ENCODE results near the gene STRADB. TPM values are rescaled to one million over a fixed set of nuclear protein-coding genes. Genes with fewer than 3 reads are reported as not detected.
"Not testable (repeated sequence)": the region's sequence is repeated elsewhere in the genome, so short reads cannot be mapped to it uniquely, and the experiment has no call there.

STRADB gene
- polyA plus RNA-seq, 3 donors, result 6.9 to 25.6 (median 22.0) TPM

DNA sequence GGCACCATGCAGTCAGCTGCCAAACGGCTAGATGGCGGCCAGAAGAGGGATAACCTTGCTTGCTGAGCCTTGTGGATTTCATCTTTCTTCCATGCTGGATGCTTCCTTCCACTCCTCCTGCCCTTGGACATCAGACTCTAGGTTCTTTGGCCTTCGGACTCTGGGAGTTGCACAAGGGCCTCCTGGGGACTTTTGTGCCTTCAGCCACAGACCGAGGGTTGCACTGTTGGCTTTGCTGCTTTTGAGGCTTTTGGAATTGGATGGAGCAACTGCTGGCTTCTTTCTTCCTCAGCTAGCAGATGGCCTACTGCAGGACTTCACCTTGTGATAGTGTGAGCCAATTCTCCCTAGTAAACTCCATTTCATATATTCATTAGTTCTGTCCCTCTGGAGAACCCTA is 31.0 kb downstream of the STRADB start:
- DNase-seq, result no peak
- peaks cover 2 to 17% of the 10 kb centered on the region in 2 donors for H3K36me3 ChIP-seq (replicated peaks in 1 of 2; ENCODE audit: control insufficient read depth in 1 of 2, insufficient read depth in 2 of 2, low read length in 2 of 2)
- H3K4me3 Mint-ChIP-seq, result no peak overlapping the region
- H3K4me3 ChIP-seq (replicated peaks in 1 of 3; ENCODE audit: low read depth in 2 of 3, low read length in 3 of 3), result no peak overlapping the region
- no CpG with 5 or more reads among the region's 4 CpGs for WGBS (ENCODE audit: insufficient coverage)
- H3K4me1 ChIP-seq (ENCODE audit: control insufficient read depth in 1 of 2, insufficient read depth in 2 of 2, low read length in 2 of 2), result no peaks in the 10 kb centered on the region
- H3K27me3 Mint-ChIP-seq (ENCODE audit: low read depth in 3 of 3), result peaks cover 0 to 5% (median 0%) of the 10 kb centered on the region in 3 donors
- TF ChIP-seq, protein P1, sequence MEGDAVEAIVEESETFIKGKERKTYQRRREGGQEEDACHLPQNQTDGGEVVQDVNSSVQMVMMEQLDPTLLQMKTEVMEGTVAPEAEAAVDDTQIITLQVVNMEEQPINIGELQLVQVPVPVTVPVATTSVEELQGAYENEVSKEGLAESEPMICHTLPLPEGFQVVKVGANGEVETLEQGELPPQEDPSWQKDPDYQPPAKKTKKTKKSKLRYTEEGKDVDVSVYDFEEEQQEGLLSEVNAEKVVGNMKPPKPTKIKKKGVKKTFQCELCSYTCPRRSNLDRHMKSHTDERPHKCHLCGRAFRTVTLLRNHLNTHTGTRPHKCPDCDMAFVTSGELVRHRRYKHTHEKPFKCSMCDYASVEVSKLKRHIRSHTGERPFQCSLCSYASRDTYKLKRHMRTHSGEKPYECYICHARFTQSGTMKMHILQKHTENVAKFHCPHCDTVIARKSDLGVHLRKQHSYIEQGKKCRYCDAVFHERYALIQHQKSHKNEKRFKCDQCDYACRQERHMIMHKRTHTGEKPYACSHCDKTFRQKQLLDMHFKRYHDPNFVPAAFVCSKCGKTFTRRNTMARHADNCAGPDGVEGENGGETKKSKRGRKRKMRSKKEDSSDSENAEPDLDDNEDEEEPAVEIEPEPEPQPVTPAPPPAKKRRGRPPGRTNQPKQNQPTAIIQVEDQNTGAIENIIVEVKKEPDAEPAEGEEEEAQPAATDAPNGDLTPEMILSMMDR (IDR thresholded peaks at IDR 0.05), result no peak
- H3K27ac ChIP-seq (ENCODE audit: low read depth in 1 of 2, low read length in 2 of 2), result no peak overlapping the region
- no peaks in the 10 kb centered on the region for H4K20me1 ChIP-seq (ENCODE audit: insufficient read depth, low read length)
- no peaks in the 10 kb centered on the region for H3K4me1 Mint-ChIP-seq
- H3K9me3 ChIP-seq (replicated peaks in 1 of 2; ENCODE audit: control insufficient read depth in 1 of 2, insufficient read depth in 1 of 2, low read length in 2 of 2), result no peaks in the 10 kb centered on the region
- no peak overlapping the region for H3K27ac Mint-ChIP-seq
- intact Hi-C loops (cut with micrococcal nuclease), result no loop called here
- peaks cover 0 to 9% (median 0%) of the 10 kb centered on the region in 7 donors for H3K9me3 Mint-ChIP-seq
- H3K36me3 Mint-ChIP-seq, result peaks cover 18 to 20% of the 10 kb centered on the region in 2 donors
- no peaks in the 10 kb centered on the region for H3K79me2 ChIP-seq (ENCODE audit: insufficient read depth, low read length)
- H2AFZ ChIP-seq (ENCODE audit: insufficient read depth, low read depth, low read length, poor library complexity, severe bottlenecking), result no peak overlapping the region
- no peaks in the 10 kb centered on the region for H3K27me3 ChIP-seq (ENCODE audit: control insufficient read depth in 2 of 2, insufficient read depth in 2 of 2, low read length in 2 of 2)
- H3K4me2 ChIP-seq (replicated peaks; ENCODE audit: extremely low read depth, low read length, poor library complexity, severe bottlenecking), result no peak overlapping the region
- no peak overlapping the region for H3K9ac ChIP-seq (ENCODE audit: insufficient read depth, low read length, poor library complexity, severe bottlenecking)

DNA sequence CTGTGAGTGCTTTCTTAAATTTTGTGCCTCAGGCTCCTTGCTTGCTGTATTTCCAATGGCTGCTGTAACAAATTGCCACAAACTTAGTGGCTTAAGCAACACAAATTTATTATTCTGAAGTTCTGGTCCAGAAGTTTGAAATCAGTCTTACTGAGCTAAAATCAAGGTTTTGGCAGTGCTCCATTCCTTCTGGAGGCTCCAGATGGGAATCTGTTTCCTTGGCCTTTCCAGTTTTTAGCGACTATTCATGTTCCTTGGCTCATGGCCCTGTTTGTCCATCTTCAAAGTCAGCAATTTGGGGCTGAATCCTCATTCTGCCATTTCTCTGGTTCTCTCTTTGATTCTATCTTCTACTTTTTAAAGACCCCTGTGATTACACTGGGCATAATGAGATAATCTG is 31.8 kb downstream of the STRADB start:
- WGBS (ENCODE audit: insufficient coverage), result no CpG with 5 or more reads among the region's 1 CpG
- no peak overlapping the region for H3K4me3 Mint-ChIP-seq

DNA sequence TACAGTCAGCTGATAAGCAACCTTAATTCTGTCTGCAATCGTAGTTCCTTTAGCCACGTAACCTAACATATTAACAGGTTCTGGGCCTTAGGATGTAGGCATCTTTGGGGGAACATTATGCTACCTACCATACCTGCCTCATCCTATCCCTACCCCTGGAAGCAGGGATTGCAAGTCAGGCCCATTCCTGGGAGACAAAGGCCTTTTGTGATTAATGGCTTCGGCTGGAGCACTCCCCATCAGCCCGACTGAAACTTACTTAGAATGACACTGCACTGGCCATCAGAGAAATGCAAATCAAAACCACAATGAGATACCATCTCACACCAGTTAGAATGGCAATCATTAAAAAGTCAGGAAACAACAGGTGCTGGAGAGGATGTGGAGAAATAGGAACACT is 32.2 kb downstream of the STRADB start:
- H3K27me3 ChIP-seq (ENCODE audit: control insufficient read depth in 2 of 2, insufficient read depth in 2 of 2, low read length in 2 of 2); H3K79me2 ChIP-seq (ENCODE audit: insufficient read depth, low read length); H3K9me3 Mint-ChIP-seq; H4K20me1 ChIP-seq (ENCODE audit: insufficient read depth, low read length); H3K27me3 Mint-ChIP-seq (ENCODE audit: low read depth in 3 of 3); H2AFZ ChIP-seq (ENCODE audit: insufficient read depth, low read depth, low read length, poor library complexity, severe bottlenecking); H3K36me3 ChIP-seq (replicated peaks in 1 of 2; ENCODE audit: control insufficient read depth in 1 of 2, insufficient read depth in 2 of 2, low read length in 2 of 2); DNase-seq; H3K4me1 Mint-ChIP-seq; H3K27ac Mint-ChIP-seq; H3K27ac ChIP-seq (ENCODE audit: low read depth in 1 of 2, low read length in 2 of 2); H3K9me3 ChIP-seq (replicated peaks in 1 of 2; ENCODE audit: control insufficient read depth in 1 of 2, insufficient read depth in 1 of 2, low read length in 2 of 2); H3K4me2 ChIP-seq (replicated peaks; ENCODE audit: extremely low read depth, low read length, poor library complexity, severe bottlenecking); H3K4me1 ChIP-seq (ENCODE audit: control insufficient read depth in 1 of 2, insufficient read depth in 2 of 2, low read length in 2 of 2); H3K4me3 ChIP-seq (replicated peaks in 1 of 3; ENCODE audit: low read depth in 2 of 3, low read length in 3 of 3); H3K4me3 Mint-ChIP-seq; intact Hi-C loops (cut with micrococcal nuclease); H3K9ac ChIP-seq (ENCODE audit: insufficient read depth, low read length, poor library complexity, severe bottlenecking): not testable (repeated sequence)
- WGBS (ENCODE audit: insufficient coverage), result no CpG with 5 or more reads among the region's 4 CpGs
- H3K36me3 Mint-ChIP-seq, result peaks cover 10 to 13% of the 10 kb centered on the region in 2 donors

More for the DNA sequence above, 31.8 kb downstream of the STRADB start:
- TF ChIP-seq, protein P1 (IDR thresholded peaks at IDR 0.05), result no peak
- Mint-ChIP-seq H3K27me3 (ENCODE audit: low read depth in 3 of 3) (peaks cover 0 to 5% (median 0%) of the 10 kb centered on the region in 3 donors), H3K4me1 (no peaks in the 10 kb centered on the region), H3K27ac (no peak overlapping the region), H3K9me3 (peaks cover 0 to 9% (median 0%) of the 10 kb centered on the region in 7 donors), H3K36me3 (peaks cover 13 to 17% of the 10 kb centered on the region in 2 donors)
- Histone ChIP-seq H3K9ac (ENCODE audit: insufficient read depth, low read length, poor library complexity, severe bottlenecking) (no peak overlapping the region), H3K4me1 (ENCODE audit: control insufficient read depth in 1 of 2, insufficient read depth in 2 of 2, low read length in 2 of 2) (no peaks in the 10 kb centered on the region), H4K20me1 (ENCODE audit: insufficient read depth, low read length) (no peaks in the 10 kb centered on the region), H3K9me3 (replicated peaks in 1 of 2; ENCODE audit: control insufficient read depth in 1 of 2, insufficient read depth in 1 of 2, low read length in 2 of 2) (no peaks in the 10 kb centered on the region), H3K36me3 (replicated peaks in 1 of 2; ENCODE audit: control insufficient read depth in 1 of 2, insufficient read depth in 2 of 2, low read length in 2 of 2) (peaks cover 2 to 9% of the 10 kb centered on the region in 2 donors), H3K79me2 (ENCODE audit: insufficient read depth, low read length) (no peaks in the 10 kb centered on the region), H3K27me3 (ENCODE audit: control insufficient read depth in 2 of 2, insufficient read depth in 2 of 2, low read length in 2 of 2) (no peaks in the 10 kb centered on the region), H3K27ac (ENCODE audit: low read depth in 1 of 2, low read length in 2 of 2) (no peak overlapping the region), H3K4me2 (replicated peaks; ENCODE audit: extremely low read depth, low read length, poor library complexity, severe bottlenecking) (no peak overlapping the region), H3K4me3 (replicated peaks in 1 of 3; ENCODE audit: low read depth in 2 of 3, low read length in 3 of 3) (no peak overlapping the region), H2AFZ (ENCODE audit: insufficient read depth, low read depth, low read length, poor library complexity, severe bottlenecking) (no peak overlapping the region)
- no peak for DNase-seq
- intact Hi-C loops (cut with micrococcal nuclease), result no loop called here

All from CD14-positive monocyte (primary cell).